ENCODE data around the gene UCHL3.

GRCh38 chr13:75635828-75636435 is 86.3 kb downstream of the UCHL3 start, which contains the start of gene LMO7:
- TF ChIP-seq CTCF (IDR thresholded peaks at IDR 0.05; ENCODE audit: low read length) (no peak), EZH2 (optimal IDR thresholded peaks at IDR 0.05; ENCODE audit: low read depth, low read length) (no peak), EZH2phosphoT487 (IDR thresholded peaks at IDR 0.05; ENCODE audit: low read length) (no peak)

All from MM.1S (cell line).